ENCODE measurements around the gene CEP120.
"Not testable (repeated sequence)": the region's sequence is repeated elsewhere in the genome, so short reads cannot be mapped to it uniquely, and the experiment has no call there.

CEP120 gene

GRCh38 chr5:123423278-123424149, at the start of gene CEP120:
CEP120 (minus strand) TSS chr5:123423403; CDS start chr5:123422998, 405 bp downstream.
- peak; percentile 89 for DNase-seq

- no peak for DNase-seq
Measured at GRCh38 chr5:123472150-123472924, 49.1 kb upstream of the CEP120 start.

DNA sequence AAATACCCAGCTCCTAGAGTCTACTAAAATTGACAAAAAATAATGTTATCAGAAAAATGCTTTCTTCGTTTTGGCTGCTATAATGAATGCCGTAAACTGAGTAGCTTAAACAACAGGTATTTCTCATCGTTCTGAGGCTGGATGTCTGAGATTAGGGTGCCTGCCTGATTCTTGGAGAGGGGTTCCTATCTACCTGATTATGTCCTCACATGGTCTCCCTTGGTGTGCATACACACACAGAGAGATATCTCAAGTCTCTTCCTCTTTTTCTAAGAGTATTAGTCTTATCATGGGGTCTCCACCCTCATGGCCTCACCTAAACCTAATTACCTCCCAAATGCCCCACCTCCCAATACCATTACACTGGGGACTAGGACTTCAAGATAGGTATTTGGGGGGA, 48.2 kb upstream of the CEP120 start:
- DNase-seq = no peak

DNA sequence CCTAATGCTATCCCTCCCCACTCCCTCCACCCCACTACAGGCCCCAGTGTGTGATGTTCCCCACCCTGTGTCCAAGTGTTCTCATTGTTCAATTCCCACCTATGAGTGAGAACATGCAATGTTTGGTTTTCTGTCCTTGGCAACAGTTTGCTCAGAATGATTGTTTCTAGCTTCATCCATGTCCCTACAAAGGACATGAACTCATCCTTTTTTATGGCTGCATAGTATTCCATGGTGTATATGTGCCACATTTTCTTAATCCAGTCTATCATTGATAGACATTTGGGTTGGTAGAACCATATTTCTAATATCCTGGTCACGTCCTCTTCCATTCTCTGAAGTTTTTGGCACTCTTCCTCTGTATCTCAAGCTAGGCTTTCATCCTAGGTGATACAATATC, 43.6 kb upstream of the CEP120 start:
- not testable (repeated sequence) for DNase-seq

DNA sequence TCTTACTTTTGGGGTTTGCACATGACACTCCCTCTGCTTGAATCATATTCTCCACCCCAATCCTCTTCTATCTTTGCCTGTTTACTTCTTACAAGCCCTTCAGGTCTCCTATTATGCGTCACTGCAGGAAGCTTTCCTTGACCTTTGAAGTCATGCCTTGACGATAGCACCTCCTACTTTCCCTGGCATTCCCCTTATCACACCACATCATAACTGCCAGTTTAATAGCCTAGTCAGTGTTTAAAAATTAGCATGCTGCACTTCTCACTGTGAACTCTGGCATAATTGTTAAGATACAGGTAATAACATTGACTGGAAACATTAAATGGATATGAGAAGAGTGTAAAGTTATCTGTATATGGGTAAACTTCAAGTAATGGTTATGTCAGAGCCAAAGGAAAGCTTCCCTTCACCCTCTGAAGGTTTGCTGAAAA, 37.1 kb upstream of the CEP120 start:
- DNase-seq = no peak

DNA sequence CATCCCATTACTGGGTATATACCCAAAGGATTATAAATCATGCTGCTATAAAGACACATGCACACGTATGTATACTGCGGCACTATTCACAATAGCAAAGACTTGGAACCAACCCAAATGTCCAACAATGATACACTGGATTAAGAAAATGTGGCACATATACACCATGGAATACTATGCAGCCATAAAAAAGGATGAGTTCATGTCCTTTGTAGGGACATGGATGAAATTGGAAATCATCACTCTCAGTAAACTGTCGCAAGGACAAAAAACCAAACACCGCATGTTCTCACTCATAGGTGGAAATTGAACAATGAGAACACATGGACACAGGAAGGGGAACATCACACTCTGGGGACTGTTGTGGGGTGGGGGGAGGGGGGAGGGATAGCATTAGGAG, 35.8 kb upstream of the CEP120 start:
- not testable (repeated sequence) for DNase-seq

GRCh38 chr5:123456242-123456641, 33.0 kb upstream of the CEP120 start:
- DNase-seq = no peak

GRCh38 chr5:123455640-123456039, 32.4 kb upstream of the CEP120 start:
- DNase-seq = no peak

- no peak for DNase-seq
Measured at GRCh38 chr5:123455095-123455494, 31.9 kb upstream of the CEP120 start.

DNA sequence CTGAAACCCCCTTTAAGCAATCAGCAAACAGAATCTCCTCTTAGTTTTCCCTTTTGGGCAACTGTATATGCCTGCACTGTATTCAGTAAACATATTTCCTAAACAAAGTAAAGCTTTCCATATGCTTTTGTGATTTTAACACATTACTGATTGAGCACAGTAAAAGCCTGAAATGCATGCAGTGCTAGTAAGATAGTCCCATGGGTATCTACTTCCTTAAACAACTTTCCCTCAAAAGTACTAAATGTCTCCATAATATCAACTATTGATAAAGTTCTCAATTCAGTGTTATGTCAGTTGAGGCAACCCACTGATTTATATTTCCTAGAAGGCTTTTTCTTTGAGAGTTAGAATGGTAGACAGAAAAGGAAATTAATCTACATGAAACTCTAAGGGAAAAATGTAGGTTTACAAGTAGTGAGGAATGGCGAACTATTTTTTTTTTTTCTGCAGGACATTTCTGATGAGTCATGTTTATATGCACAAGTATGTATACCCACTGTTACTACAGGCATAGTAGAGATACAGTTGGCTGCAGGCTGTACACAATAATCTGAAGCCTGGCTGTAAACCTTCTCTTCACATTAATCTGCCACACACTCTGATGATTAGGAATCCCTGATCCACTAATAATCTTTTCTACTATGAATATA, 31.2 kb upstream of the CEP120 start:
- DNase-seq = no peak

DNA sequence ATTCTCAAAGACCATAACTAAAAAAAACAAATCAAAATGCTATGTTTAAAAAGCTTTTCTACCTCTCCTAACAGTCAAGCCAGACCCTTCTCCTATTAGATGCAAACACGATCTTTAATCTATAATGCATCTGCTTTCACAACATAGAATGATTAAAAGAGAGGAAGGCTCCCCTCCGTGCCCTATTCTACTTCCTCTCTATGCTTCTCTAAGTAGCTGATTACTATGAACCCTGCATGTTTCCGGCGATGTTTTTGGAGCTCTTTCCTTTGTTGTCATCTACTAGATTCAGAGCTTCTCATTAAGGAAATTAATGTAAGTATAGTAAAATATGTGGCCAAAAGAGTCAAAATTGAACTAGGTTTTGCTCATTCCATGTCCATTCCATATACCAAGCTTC, 29.2 kb upstream of the CEP120 start:
- no peak for DNase-seq

- DNase-seq = no peak
Measured at GRCh38 chr5:123451047-123451446, 27.8 kb upstream of the CEP120 start.

DNA sequence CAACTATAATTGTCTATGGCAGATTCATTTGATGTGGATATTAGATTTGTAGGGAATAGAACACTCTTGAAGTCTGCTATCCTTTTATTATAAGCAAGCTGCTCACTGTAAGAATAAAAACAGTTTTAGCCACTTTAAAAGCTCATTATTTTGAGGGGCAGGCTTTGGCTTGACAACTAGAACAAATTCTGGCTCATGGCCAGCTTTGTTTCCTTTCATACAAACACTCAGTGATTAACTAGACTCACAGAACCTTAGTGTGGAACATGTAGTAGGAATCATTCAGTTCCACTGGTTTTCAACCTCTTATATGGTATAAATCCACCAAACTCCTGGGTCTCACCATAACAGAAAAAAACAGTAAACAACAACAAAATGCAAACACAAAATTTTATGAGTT, 27.4 kb upstream of the CEP120 start:
- DNase-seq = no peak

GRCh38 chr5:123450114-123450513, 26.9 kb upstream of the CEP120 start:
- no peak for DNase-seq

- DNase-seq = no peak
Measured at GRCh38 chr5:123449424-123449974, 26.3 kb upstream of the CEP120 start.

- no peak for DNase-seq
Measured at GRCh38 chr5:123448743-123449142, 25.5 kb upstream of the CEP120 start.

DNA sequence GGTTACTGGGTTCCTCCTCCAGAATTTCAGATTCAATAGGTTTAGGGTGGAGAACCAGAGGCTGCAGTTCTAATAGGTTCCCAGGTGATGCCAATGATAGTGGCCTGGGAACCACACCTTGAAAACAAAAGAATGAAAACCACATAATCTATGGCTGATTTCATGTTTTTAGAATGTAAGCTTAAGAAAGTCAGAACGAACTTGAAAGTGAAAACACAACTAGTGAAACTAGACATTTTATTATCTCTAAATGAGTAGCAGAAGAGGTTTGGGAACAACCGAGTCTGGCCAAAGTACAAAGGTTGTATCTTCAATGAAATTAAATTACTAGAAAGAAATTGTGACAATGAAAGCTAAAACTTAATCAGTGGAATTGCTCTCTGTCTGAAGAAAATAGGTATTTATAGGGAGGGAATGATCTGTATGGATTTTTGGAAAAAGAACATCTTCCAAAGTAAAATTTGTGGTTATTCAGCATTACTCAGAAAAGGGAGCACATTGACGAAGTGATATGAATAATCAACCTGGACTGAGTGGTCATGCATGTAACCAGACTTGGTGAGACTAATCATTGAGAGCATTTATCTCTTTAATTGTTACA, 24.9 kb upstream of the CEP120 start:
- DNase-seq = no peak

DNA sequence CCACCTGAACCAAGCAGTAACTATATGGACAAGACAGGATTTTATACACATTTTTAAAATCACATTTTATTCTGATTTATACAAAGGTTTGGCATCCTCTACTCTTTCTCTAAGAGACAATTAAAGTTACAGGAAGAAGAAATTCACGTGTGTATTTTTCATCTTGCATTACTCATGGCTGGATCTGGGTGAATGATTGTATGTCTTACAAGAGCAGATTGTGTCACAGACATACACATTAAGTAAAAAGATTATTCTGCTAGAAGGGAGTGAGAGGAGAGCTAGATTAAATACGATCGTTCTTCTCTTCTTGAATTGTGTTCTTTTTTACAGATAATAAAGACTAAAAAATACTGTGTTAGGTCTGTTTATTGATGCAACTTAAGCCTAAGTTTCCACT, 20.8 kb upstream of the CEP120 start:
- DNase-seq = no peak

- DNase-seq = no peak
Measured at GRCh38 chr5:123441408-123441807, 18.2 kb upstream of the CEP120 start.

DNA sequence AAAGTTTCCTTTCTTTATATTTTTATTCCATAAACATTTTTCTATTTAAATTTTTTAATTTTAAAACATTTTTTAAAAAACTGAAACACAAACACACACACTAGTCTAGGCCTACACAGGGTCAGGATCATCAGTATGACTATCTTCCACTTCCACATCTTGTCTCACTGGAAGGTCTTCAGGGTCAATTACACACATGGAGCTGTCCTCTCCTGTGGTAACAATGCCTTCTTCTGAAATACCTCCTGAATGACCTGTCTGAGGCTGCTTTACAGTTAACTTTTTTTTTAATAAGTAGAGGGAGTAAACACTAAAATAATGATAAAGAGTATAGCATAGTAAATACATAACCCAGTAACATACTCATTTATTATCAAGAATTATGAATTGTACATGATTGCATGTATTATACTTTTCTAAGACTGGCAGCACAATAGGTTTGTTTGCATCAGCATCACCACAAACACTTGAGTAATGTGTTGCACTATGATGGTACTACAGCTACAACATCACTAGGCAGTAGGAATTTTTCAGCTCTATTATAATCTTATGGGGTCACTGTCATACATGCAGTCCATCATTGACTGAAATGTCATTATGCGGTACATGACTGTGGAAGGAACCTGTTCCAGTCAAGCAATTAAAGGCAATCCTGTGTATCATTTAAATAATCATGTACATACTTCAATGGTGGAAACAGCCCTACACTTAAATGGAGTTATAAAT, 17.4 kb upstream of the CEP120 start:
- DNase-seq = no peak

DNA sequence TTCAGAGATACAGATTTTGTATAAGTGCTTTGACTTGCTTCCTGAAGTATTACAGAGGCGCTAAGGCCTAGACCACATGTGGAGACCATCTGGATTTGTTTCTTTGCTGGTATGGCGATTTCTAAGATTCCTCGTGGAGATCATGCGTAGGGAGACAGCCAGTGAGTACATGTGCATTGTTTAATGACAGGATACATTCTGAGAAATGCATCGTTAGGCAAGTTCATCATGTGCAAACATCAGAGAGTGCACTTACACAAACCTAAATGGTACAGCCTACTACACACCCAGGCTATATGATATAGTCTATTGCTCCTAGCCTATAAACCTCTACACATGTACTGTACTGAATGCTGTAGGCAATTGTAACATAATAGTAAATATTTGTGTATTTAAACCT, 16.5 kb upstream of the CEP120 start:
- DNase-seq = no peak

DNA sequence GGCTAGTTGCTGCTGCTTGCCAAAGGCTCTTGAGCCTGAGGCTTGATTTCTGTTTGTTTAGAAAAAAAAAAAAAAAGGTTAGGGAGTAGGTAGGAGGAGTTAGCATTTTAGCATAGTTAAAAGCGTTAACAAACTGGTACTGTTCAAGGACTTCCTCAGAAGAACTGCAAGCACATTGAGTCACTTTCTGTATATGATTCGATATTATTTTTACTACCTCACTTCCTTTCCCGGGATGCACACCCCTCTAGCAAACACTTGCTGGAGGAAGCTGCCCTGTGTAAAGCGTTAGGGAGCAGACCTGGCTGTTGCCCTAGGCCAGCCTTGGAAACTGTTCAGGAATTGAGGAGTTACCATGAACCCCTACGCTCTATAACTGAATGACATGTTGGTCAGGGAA, 15.7 kb upstream of the CEP120 start:
- DNase-seq = no peak
